ENCODE results near the gene HPCA.

HPCA gene

GRCh38 chr1:32890516-32891240 is 4.4 kb downstream of the HPCA start:
- DNase-seq: no peak

GRCh38 chr1:32891241-32891570 is 4.9 kb downstream of the HPCA start:
- no peak for DNase-seq

GRCh38 chr1:32891630-32892029 is 5.3 kb downstream of the HPCA start:
- DNase-seq: no peak

- DNase-seq: no peak
Observed at GRCh38 chr1:32892368-32893197, 6.3 kb downstream of the HPCA start.

- peak in 1 of 2 donors; percentile 20 for DNase-seq
Observed at GRCh38 chr1:32893198-32894018, 7.1 kb downstream of the HPCA start.

- no peak for DNase-seq
Observed at GRCh38 chr1:32894019-32894600, 7.8 kb downstream of the HPCA start.

GRCh38 chr1:32894681-32895080 is 8.4 kb downstream of the HPCA start:
- no peak for DNase-seq

GRCh38 chr1:32895325-32896215 is 9.3 kb downstream of the HPCA start:
- no peak for DNase-seq

GRCh38 chr1:32896451-32896850 is 10.2 kb downstream of the HPCA start:
- no peak for DNase-seq

GRCh38 chr1:32897082-32898049 is 11.1 kb downstream of the HPCA start:
- DNase-seq: no peak

- DNase-seq: no peak
Observed at GRCh38 chr1:32898056-32898455, 11.8 kb downstream of the HPCA start.

GRCh38 chr1:32898958-32899357 is 12.7 kb downstream of the HPCA start:
- no peak for DNase-seq

- DNase-seq: no peak
Observed at GRCh38 chr1:32899586-32900296, 13.4 kb downstream of the HPCA start.

- DNase-seq: no peak
Observed at GRCh38 chr1:32900371-32900955, 14.2 kb downstream of the HPCA start.

- DNase-seq: no peak
Observed at GRCh38 chr1:32900956-32901822, 14.9 kb downstream of the HPCA start, which contains the start of gene TMEM54. Gene TMEM54, minus strand, starts transcription at chr1:32901389. Its CDS starts 151 bp downstream, at chr1:32901238.

- no peak for DNase-seq
Observed at GRCh38 chr1:32901823-32902534, 15.7 kb downstream of the HPCA start.

GRCh38 chr1:32902535-32902920 is 16.2 kb downstream of the HPCA start:
- DNase-seq: no peak
